Measurements from ENCODE around the gene RNF150. TPM values are rescaled to one million over a fixed set of nuclear protein-coding genes. Genes with fewer than 3 reads are reported as not detected.

The RNF150 gene
- total RNA-seq, 1 donor from 2014 or later = 9.1 TPM

DNA sequence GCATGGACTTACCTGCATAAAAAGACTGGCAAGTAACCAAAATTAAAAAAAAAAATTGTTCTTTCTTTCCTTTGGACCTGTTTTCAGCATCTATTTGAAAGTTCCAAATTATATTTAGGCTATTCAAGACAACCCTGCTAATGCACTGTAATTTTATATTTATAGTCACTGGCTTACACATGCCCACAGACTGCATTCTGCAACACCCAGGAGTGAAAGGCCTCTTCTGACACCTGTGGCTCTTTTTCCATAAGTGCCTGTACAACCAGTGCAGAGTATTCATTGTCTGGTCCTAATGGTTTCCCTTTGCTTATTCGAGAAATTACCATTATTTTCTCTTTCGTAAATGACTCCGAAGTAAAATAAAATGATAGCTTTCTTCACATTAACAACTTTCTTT is 143.3 kb downstream of the RNF150 start:
- no peak overlapping the region for H3K27ac ChIP-seq
- H3K36me3 ChIP-seq = no peaks in the 10 kb centered on the region
- no peaks in the 10 kb centered on the region for H3K9me3 ChIP-seq
- no peaks in the 10 kb centered on the region for H3K27me3 ChIP-seq
- H3K4me1 ChIP-seq = no peaks in the 10 kb centered on the region
- TF ChIP-seq, protein P1, sequence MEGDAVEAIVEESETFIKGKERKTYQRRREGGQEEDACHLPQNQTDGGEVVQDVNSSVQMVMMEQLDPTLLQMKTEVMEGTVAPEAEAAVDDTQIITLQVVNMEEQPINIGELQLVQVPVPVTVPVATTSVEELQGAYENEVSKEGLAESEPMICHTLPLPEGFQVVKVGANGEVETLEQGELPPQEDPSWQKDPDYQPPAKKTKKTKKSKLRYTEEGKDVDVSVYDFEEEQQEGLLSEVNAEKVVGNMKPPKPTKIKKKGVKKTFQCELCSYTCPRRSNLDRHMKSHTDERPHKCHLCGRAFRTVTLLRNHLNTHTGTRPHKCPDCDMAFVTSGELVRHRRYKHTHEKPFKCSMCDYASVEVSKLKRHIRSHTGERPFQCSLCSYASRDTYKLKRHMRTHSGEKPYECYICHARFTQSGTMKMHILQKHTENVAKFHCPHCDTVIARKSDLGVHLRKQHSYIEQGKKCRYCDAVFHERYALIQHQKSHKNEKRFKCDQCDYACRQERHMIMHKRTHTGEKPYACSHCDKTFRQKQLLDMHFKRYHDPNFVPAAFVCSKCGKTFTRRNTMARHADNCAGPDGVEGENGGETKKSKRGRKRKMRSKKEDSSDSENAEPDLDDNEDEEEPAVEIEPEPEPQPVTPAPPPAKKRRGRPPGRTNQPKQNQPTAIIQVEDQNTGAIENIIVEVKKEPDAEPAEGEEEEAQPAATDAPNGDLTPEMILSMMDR (IDR thresholded peaks at IDR 0.05) = no peak
- TF ChIP-seq POLR2A (IDR thresholded peaks at IDR 0.05) = no peak
- no peak for TF ChIP-seq POLR2AphosphoS5 (IDR thresholded peaks at IDR 0.05; ENCODE audit: insufficient read depth in 1 of 2, low read depth in 1 of 2)
- no peak for DNase-seq (ENCODE audit: extremely low spot score in 2 of 2)
- intact Hi-C loops (cut with DNase I) = no loop called here
- no peak overlapping the region for H3K4me3 ChIP-seq

DNA sequence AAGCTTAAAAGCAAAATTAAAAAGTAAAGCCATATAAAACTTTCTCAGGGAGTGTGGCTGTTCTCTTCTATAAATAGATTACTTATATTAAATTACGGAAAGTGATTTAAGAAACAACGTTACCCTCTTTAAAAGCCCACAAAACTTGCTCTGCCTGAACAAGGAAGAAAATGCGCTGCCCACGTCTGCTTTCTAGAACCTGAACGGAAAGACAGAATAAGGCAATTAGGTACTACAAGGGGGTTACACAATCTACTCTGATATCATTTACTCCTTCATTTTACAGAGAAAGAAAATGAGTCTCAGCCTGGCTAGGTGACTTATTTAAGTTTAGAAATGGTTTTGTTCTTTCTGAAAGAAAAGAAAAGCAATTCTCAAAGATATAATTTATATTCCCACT is 147.2 kb downstream of the RNF150 start:
- intact Hi-C loops (cut with DNase I) = no loop called here
- Histone ChIP-seq H3K4me1 (no peaks in the 10 kb centered on the region), H3K9me3 (no peaks in the 10 kb centered on the region), H3K27ac (no peak overlapping the region), H3K36me3 (no peaks in the 10 kb centered on the region), H3K4me3 (no peak overlapping the region), H3K27me3 (no peaks in the 10 kb centered on the region)
- TF ChIP-seq POLR2AphosphoS5 (IDR thresholded peaks at IDR 0.05; ENCODE audit: insufficient read depth in 1 of 2, low read depth in 1 of 2) (no peak), POLR2A (IDR thresholded peaks at IDR 0.05) (no peak)
- TF ChIP-seq, protein P1 (IDR thresholded peaks at IDR 0.05) = no peak
- no peak for DNase-seq (ENCODE audit: extremely low spot score in 2 of 2)

DNA sequence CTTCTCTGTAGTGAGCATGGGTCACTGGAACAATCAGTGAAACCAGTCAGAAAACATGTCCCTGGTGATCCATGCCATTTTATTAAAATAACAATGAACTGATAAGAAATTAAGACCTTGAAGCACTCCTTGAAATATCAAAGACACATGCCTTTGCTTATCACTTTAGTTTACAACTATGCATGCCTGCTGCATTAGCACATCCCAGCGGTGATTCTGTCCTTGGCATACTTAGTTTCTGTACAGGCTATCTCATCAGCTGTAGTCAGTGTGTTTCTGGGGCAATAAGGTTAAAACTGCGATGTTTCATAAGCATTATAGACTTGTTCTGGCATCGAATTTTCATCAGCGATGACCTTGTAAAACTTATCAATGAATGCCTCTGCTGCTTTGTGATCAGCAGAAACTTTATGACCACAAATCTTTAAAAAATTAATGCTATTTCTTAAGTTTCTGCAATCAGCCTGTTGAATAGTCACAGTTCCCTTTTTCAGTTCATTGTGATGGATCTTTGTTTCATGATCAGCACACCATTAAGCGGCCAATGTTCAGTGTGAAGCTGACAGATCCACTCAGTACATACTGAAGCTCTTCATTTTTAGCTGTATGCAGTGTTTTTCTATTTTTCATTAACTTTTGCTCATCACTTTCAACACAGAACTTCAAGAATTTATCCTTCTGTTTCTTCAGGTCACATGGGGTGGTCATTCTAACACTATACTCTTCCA is 150.5 kb downstream of the RNF150 start:
- Histone ChIP-seq H3K4me1 (no peaks in the 10 kb centered on the region), H3K27me3 (no peaks in the 10 kb centered on the region), H3K9me3 (no peaks in the 10 kb centered on the region), H3K36me3 (no peaks in the 10 kb centered on the region), H3K27ac (no peak overlapping the region), H3K4me3 (no peak overlapping the region)
- no peak for DNase-seq (ENCODE audit: extremely low spot score in 2 of 2)
- TF ChIP-seq POLR2AphosphoS5 (IDR thresholded peaks at IDR 0.05; ENCODE audit: insufficient read depth in 1 of 2, low read depth in 1 of 2) (no peak), POLR2A (IDR thresholded peaks at IDR 0.05) (no peak)
- TF ChIP-seq, protein P1 (IDR thresholded peaks at IDR 0.05) = no peak
- intact Hi-C loops (cut with DNase I) = no loop called here

DNA sequence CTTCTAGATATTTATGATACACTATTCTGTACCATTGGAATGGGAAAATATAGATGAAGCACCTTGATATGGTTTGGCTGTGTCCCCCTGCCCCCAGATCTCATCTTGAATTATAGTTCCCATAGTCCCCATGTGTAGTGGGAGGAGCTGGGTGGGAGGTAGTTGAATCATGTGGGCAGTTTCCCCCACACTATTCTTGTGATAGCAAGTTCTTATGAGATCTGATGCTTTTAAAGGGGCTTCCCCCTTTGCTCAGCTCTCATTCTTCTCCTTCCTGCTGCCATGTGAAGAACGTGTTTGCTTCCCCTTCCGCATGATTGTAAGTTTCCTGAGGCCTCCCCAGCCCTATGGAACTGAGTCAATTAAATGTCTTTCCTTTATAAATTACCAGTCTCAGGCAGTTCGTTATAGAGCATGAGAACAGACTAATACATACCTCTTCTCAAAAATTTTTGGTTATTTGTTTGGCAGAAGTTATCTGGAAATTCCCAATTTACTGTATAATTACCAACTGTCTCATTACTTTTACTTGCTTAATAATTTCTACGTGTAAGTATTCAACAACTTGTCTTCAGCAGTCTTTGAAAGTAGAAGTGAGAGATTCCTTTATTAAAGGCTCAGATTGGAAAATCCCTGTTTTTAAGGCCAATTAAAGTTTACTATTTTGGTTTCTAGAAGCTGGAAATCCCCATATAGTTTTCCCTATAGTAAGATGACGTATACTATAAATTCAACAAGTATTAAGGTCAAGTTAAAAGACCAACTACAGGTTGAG is 152.7 kb downstream of the RNF150 start:
- intact Hi-C loops (cut with DNase I) = no loop called here
- no peak overlapping the region for H3K4me3 ChIP-seq
- H3K9me3 ChIP-seq = no peaks in the 10 kb centered on the region
- H3K36me3 ChIP-seq = no peaks in the 10 kb centered on the region
- no peak overlapping the region for H3K27ac ChIP-seq
- H3K27me3 ChIP-seq = no peaks in the 10 kb centered on the region
- no peak for DNase-seq (ENCODE audit: extremely low spot score in 2 of 2)
- no peak for TF ChIP-seq POLR2A (IDR thresholded peaks at IDR 0.05)
- H3K4me1 ChIP-seq = no peaks in the 10 kb centered on the region

DNA sequence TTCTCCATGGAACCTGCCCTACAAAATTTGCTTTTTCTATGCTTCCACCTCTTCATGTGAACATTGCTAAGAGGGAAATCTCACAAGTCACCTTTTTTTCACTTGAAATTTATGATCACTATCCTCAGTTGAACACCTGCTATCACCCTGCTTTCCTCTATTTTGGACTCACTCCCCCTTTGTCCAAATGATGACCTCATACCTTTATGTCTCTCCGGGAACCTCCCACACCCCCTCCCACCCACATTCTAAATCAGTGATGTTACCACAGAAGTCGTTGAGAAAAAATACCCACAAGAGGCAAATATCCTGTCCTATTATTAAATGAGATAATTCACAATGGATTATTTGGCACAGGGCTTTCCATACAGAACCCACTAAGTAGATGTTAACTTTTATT is 156.5 kb downstream of the RNF150 start:
- Histone ChIP-seq H3K4me1 (no peaks in the 10 kb centered on the region), H3K27ac (no peak overlapping the region), H3K27me3 (no peaks in the 10 kb centered on the region), H3K36me3 (no peaks in the 10 kb centered on the region), H3K4me3 (no peak overlapping the region), H3K9me3 (no peaks in the 10 kb centered on the region)
- DNase-seq (ENCODE audit: extremely low spot score in 2 of 2) = no peak
- TF ChIP-seq, protein P1 (IDR thresholded peaks at IDR 0.05) = no peak
- TF ChIP-seq POLR2A (IDR thresholded peaks at IDR 0.05) (no peak), POLR2AphosphoS5 (IDR thresholded peaks at IDR 0.05; ENCODE audit: insufficient read depth in 1 of 2, low read depth in 1 of 2) (no peak)
- intact Hi-C loops (cut with DNase I) = no loop called here

All from vagina (tissue), 2 donors.